ENCODE results near the gene BIN2. TPM values are rescaled to one million over a fixed set of nuclear protein-coding genes. Genes with fewer than 3 reads are reported as not detected.

The BIN2 gene
- total and polyA plus RNA-seq, 5 donors from 2014 or later: 204 to 273 (median 236) TPM

- Histone ChIP-seq H3K4me3 (ENCODE audit: low read depth, low read length) (peak overlapping the region; percentile 86), H3K9me3 (ENCODE audit: control insufficient read depth in 2 of 2, low read length in 2 of 2) (no peaks in the 10 kb centered on the region), H3K27ac (ENCODE audit: insufficient read depth, low read length, poor library complexity, severe bottlenecking) (peak overlapping the region; percentile 100), H3K27me3 (ENCODE audit: control insufficient read depth, insufficient read depth, low read length) (no peaks in the 10 kb centered on the region), H3K36me3 (ENCODE audit: control insufficient read depth, insufficient read depth, low read length) (peaks cover 30% of the 10 kb centered on the region), H3K4me1 (ENCODE audit: control insufficient read depth, insufficient read depth, low read length, poor library complexity, severe bottlenecking) (peaks cover 36% of the 10 kb centered on the region)
- peaks cover 30% of the 10 kb centered on the region for H3K36me3 Mint-ChIP-seq
- peaks cover 14% of the 10 kb centered on the region for H3K27me3 Mint-ChIP-seq
- ATAC-seq (ENCODE audit: low read depth in 2 of 2) (no peak), DNase-seq (no peak)
- H3K9me3 Mint-ChIP-seq: no peaks in the 10 kb centered on the region
- peak overlapping the region; percentile 99 to 100 (median 100) for H3K27ac Mint-ChIP-seq
- peaks cover 17 to 47% (median 38%) of the 10 kb centered on the region in 4 donors for H3K4me1 Mint-ChIP-seq
- peak overlapping the region; percentile 95 to 99 (median 98) for H3K4me3 Mint-ChIP-seq
Measured at GRCh38 chr12:51238037-51238509, 85.9 kb downstream of the BIN2 start.

DNA sequence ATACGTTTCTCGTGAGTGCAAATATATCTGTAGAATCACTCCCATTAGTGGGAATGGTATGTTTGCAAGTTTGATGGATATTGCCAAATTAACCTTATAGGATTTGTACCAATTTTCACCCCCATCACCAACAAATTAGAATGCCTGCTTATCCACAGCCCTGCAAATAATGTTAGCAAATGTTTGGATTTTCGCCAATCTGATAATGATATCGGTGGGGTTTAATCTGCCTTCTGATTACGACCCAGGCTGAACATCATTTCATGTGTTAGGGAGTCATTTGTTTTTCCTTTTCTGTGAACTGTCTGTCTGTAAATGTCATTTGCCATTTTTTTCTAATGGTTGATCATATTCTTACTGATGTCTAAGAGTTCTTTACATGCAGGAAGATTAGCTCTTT lies 89.4 kb downstream of the BIN2 start:
- Mint-ChIP-seq H3K36me3 (no peaks in the 10 kb centered on the region), H3K27me3 (peaks cover 20% of the 10 kb centered on the region), H3K4me3 (peak overlapping the region in 2 of 4 donors; percentile 3 to 40), H3K9me3 (no peaks in the 10 kb centered on the region), H3K27ac (no peak overlapping the region), H3K4me1 (peaks cover 0 to 15% (median 10%) of the 10 kb centered on the region in 4 donors)
- Histone ChIP-seq H3K4me3 (ENCODE audit: low read depth, low read length) (no peak overlapping the region), H3K27me3 (ENCODE audit: control insufficient read depth, insufficient read depth, low read length) (no peaks in the 10 kb centered on the region), H3K4me1 (ENCODE audit: control insufficient read depth, insufficient read depth, low read length, poor library complexity, severe bottlenecking) (peaks cover 9% of the 10 kb centered on the region), H3K36me3 (ENCODE audit: control insufficient read depth, insufficient read depth, low read length) (no peaks in the 10 kb centered on the region), H3K27ac (ENCODE audit: insufficient read depth, low read length, poor library complexity, severe bottlenecking) (no peak overlapping the region), H3K9me3 (ENCODE audit: control insufficient read depth in 2 of 2, low read length in 2 of 2) (no peaks in the 10 kb centered on the region)
- ATAC-seq (ENCODE audit: low read depth in 2 of 2): no peak
- no peak for DNase-seq

DNA sequence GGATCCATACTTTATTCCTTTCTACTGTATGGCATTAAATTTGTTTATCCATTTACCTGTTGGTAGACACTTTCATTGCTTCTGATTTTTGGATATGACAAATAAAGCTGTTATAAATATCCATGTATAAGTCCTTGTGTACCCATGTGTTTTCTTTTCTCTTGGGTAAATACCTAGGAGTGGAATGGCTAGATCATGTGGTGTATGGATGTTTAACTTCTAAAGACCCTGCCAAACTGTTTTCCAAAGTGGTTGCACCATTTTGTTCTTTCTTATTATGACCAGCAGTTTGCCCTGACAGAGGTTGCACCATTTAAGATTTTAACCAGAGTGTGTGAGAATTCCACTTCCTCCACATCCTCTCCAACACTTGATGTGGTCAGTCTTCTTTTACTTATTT lies 91.3 kb downstream of the BIN2 start:
- no peak overlapping the region for H3K27ac ChIP-seq (ENCODE audit: insufficient read depth, low read length, poor library complexity, severe bottlenecking)
- Mint-ChIP-seq H3K4me1 (peaks cover 0 to 4% (median 1%) of the 10 kb centered on the region in 4 donors), H3K27me3 (peaks cover 11% of the 10 kb centered on the region), H3K27ac (no peak overlapping the region), H3K36me3 (no peaks in the 10 kb centered on the region), H3K9me3 (no peaks in the 10 kb centered on the region), H3K4me3 (no peak overlapping the region)
- peaks cover under 1% of the 10 kb centered on the region for H3K4me1 ChIP-seq (ENCODE audit: control insufficient read depth, insufficient read depth, low read length, poor library complexity, severe bottlenecking)
- no peaks in the 10 kb centered on the region for H3K36me3 ChIP-seq (ENCODE audit: control insufficient read depth, insufficient read depth, low read length)
- H3K4me3 ChIP-seq (ENCODE audit: low read depth, low read length): no peak overlapping the region
- no peaks in the 10 kb centered on the region for H3K9me3 ChIP-seq (ENCODE audit: control insufficient read depth in 2 of 2, low read length in 2 of 2)
- ATAC-seq (ENCODE audit: low read depth in 2 of 2) (no peak), DNase-seq (no peak)
- no peaks in the 10 kb centered on the region for H3K27me3 ChIP-seq (ENCODE audit: control insufficient read depth, insufficient read depth, low read length)

Other genes starting within 250 kb of the BIN2 start
- gene CSRNP2, start 240.6 kb downstream of the BIN2 start, total RNA-seq: 32.8 TPM
- gene CSRNP2, start 240.6 kb downstream of the BIN2 start, polyA plus RNA-seq: 1 to 10 TPM; 1.7 to 5.7 (median 4.0) TPM
- gene TFCP2, start 151.0 kb downstream of the BIN2 start, total RNA-seq: 24.9 TPM
- 10 to 100 TPM in 3 of 4 donors, 1 to 10 TPM in 1; 9.0 to 12.2 (median 11.2) TPM for gene TFCP2, start 151.0 kb downstream of the BIN2 start, polyA plus RNA-seq
- 25.1 TPM for gene POU6F1, start 106.1 kb downstream of the BIN2 start, total RNA-seq
- 1 to 10 TPM in 3 of 4 donors, under 1 TPM in 1; 0.74 to 2.7 (median 2.4) TPM for gene POU6F1, start 106.1 kb downstream of the BIN2 start, polyA plus RNA-seq
- 338 TPM for gene DAZAP2, start 85.3 kb downstream of the BIN2 start, total RNA-seq
- gene DAZAP2, start 85.3 kb downstream of the BIN2 start, polyA plus RNA-seq: 1,000 to 10,000 TPM; 1,508 to 1,956 (median 1,583) TPM
- 3.4 TPM for gene SMAGP, start 53.8 kb downstream of the BIN2 start, total RNA-seq
- 10 to 100 TPM in 2 of 4 donors, 1 to 10 TPM in 2; 5.7 to 13.5 (median 8.7) TPM for gene SMAGP, start 53.8 kb downstream of the BIN2 start, polyA plus RNA-seq
- not detected for gene CELA1, start 22.5 kb upstream of the BIN2 start, total RNA-seq
- gene CELA1, start 22.5 kb upstream of the BIN2 start, polyA plus RNA-seq: 1 to 10 TPM in 3 of 4 donors, under 1 TPM in 1; 0.25 to 2.0 (median 1.4) TPM
- gene GALNT6, start 67.2 kb upstream of the BIN2 start, total RNA-seq: 19.5 TPM
- gene GALNT6, start 67.2 kb upstream of the BIN2 start, polyA plus RNA-seq: 1 to 10 TPM; 2.3 to 4.8 (median 2.7) TPM
- 3.5 TPM for gene SLC4A8, start 100.7 kb upstream of the BIN2 start, total RNA-seq
- gene SLC4A8, start 100.7 kb upstream of the BIN2 start, polyA plus RNA-seq: 1 to 10 TPM in 1 of 4 donors, under 1 TPM in 2, not detected in 1; 0.16 to 1.4 (median 0.57) TPM